HEK293 (cell line): ENCODE results near the gene RIPOR1.

Source experiments
- CTCF ChIA-PET: fragments of 350-600 bp; formaldehyde crosslinking; extraction: SDS; loops from one replicate; lab custom pipeline; 2021; ENCODE audit warnings: antibody characterized with exemption; lab: Yijun Ruan, JAX
- POLR2A ChIA-PET: fragments of 300-600 bp; formaldehyde crosslinking; extraction: SDS; loops from one replicate; lab custom pipeline; 2020; ENCODE audit warnings: antibody characterized with exemption, inconsistent platforms; lab: Yijun Ruan, JAX
- H3K27ac ChIP-seq: fragments of 200-500 bp; sonication (Bioruptor generic); 2 replicates; pipeline ENCODE4 v1.5.1; 2014; ENCODE audit warnings: low read depth, low read length, control low read depth, inconsistent platforms; ENCODE audit errors: extremely low read depth
- H3K36me3 ChIP-seq, 2 experiments: fragments of 200-500 bp in 1 of 2; sonication (Bioruptor generic) in 1 of 2; 1 replicate in 1 of 2; 2 replicates in 1 of 2; pipeline ENCODE4 v1.5.1; 2014 to 2017; ENCODE audit warnings: inconsistent platforms in 2 of 2, low read length in 2 of 2; ENCODE audit not compliant: control insufficient read depth in 2 of 2, insufficient read depth in 1 of 2
- H3K4me1 ChIP-seq: fragments of 200-500 bp; sonication (Bioruptor generic); 2 replicates; pipeline ENCODE4 v1.5.1; 2014; ENCODE audit warnings: mild to moderate bottlenecking, low read length, inconsistent platforms; ENCODE audit not compliant: control insufficient read depth, insufficient read depth
- H3K4me3 ChIP-seq: 2 replicates; pipeline ENCODE4 v1.5.1; 2011; ENCODE audit warnings: low read depth, mild to moderate bottlenecking, control low read depth, low read length, moderate library complexity
- H3K9me3 ChIP-seq: fragments of 200-500 bp; sonication (Bioruptor generic); 2 replicates; pipeline ENCODE4 v1.5.1; 2014; ENCODE audit warnings: low read depth, low read length, inconsistent platforms; ENCODE audit not compliant: control insufficient read depth, insufficient read depth
- BCL11A ChIP-seq: fragments of 450-650 bp; formaldehyde crosslinking; IDR thresholded peaks from 2 replicates; pipeline ENCODE4 v1.5.1; 2016; ENCODE audit warnings: low read depth, missing biosample characterization, missing genetic modification characterization
- HIC1 ChIP-seq: fragments of 450-650 bp; formaldehyde crosslinking; IDR thresholded peaks from 2 replicates; pipeline ENCODE4 v1.5.1; 2016; ENCODE audit warnings: missing biosample characterization, missing genetic modification characterization
- HOXC10 ChIP-seq: sonication (generic); formaldehyde crosslinking; IDR thresholded peaks from 2 replicates; pipeline ENCODE4 v1.8.1; 2023; ENCODE audit warnings: mild to moderate bottlenecking, missing genetic modification reagents
- KLF10 ChIP-seq: fragments of 450-650 bp; IDR thresholded peaks from 2 replicates; pipeline ENCODE4 v1.5.1; 2018; ENCODE audit warnings: missing biosample characterization, mild to moderate bottlenecking, missing genetic modification characterization
- RBAK ChIP-seq: fragments of 450-650 bp; formaldehyde crosslinking; IDR thresholded peaks from 2 replicates; pipeline ENCODE4 v1.5.1; 2016; ENCODE audit warnings: missing biosample characterization, missing genetic modification characterization
- SALL2 ChIP-seq: fragments of 450-650 bp; formaldehyde crosslinking; IDR thresholded peaks from 2 replicates; pipeline ENCODE4 v1.5.0; 2017; ENCODE audit warnings: missing biosample characterization, mild to moderate bottlenecking, missing genetic modification characterization, borderline replicate concordance
- ZFP41 ChIP-seq: fragments of 450-650 bp; formaldehyde crosslinking; IDR thresholded peaks from 2 replicates; pipeline ENCODE4 v1.5.1; 2016; ENCODE audit warnings: missing biosample characterization, missing genetic modification characterization, borderline replicate concordance
- ZNF155 ChIP-seq: fragments of 450-650 bp; formaldehyde crosslinking; IDR thresholded peaks from 2 replicates; pipeline ENCODE4 v1.5.1; 2016; ENCODE audit warnings: missing biosample characterization, missing genetic modification characterization
- ZNF184 ChIP-seq: fragments of 450-650 bp; IDR thresholded peaks from 2 replicates; pipeline ENCODE4 v1.5.1; 2018; ENCODE audit warnings: missing biosample characterization, mild to moderate bottlenecking, missing genetic modification characterization
- ZNF2 ChIP-seq: fragments of 450-650 bp; formaldehyde crosslinking; IDR thresholded peaks from 2 replicates; pipeline ENCODE4 v1.5.1; 2016; ENCODE audit warnings: missing biosample characterization, missing genetic modification characterization
- ZNF23 ChIP-seq: fragments of 450-650 bp; formaldehyde crosslinking; IDR thresholded peaks from 2 replicates; pipeline ENCODE4 v1.5.1; 2016; ENCODE audit warnings: missing biosample characterization, missing genetic modification characterization, borderline replicate concordance
- ZNF302 ChIP-seq: fragments of 450-650 bp; formaldehyde crosslinking; IDR thresholded peaks from 2 replicates; pipeline ENCODE4 v1.5.1; 2016; ENCODE audit warnings: missing biosample characterization, missing genetic modification characterization, low read depth
- ZNF501 ChIP-seq: fragments of 450-650 bp; formaldehyde crosslinking; IDR thresholded peaks from 2 replicates; pipeline ENCODE4 v1.5.1; 2016; ENCODE audit warnings: missing biosample characterization, missing genetic modification characterization
- ZNF510 ChIP-seq: fragments of 450-650 bp; formaldehyde crosslinking; IDR thresholded peaks from 2 replicates; pipeline ENCODE4 v1.5.1; 2018; ENCODE audit warnings: mild to moderate bottlenecking, missing genetic modification characterization, missing biosample characterization; ENCODE audit not compliant: insufficient replicate concordance
- ZNF521 ChIP-seq: fragments of 450-650 bp; formaldehyde crosslinking; IDR thresholded peaks from 2 replicates; pipeline ENCODE4 v1.5.1; 2017; ENCODE audit warnings: missing biosample characterization, mild to moderate bottlenecking, missing genetic modification characterization
- ZNF561 ChIP-seq: fragments of 450-650 bp; IDR thresholded peaks from 2 replicates; pipeline ENCODE4 v1.5.1; 2018; ENCODE audit warnings: missing biosample characterization, missing genetic modification characterization, borderline replicate concordance
- ZNF571 ChIP-seq: fragments of 450-650 bp; formaldehyde crosslinking; IDR thresholded peaks from 2 replicates; pipeline ENCODE4 v1.5.0; 2017; ENCODE audit warnings: missing biosample characterization, missing genetic modification characterization
- ZNF600 ChIP-seq: fragments of 450-650 bp; formaldehyde crosslinking; IDR thresholded peaks from 2 replicates; pipeline ENCODE4 v1.5.1; 2016; ENCODE audit warnings: missing biosample characterization, missing genetic modification characterization
- ZNF629 ChIP-seq: fragments of 450-650 bp; formaldehyde crosslinking; IDR thresholded peaks from 2 replicates; pipeline ENCODE4 v1.5.1; 2017; ENCODE audit warnings: missing biosample characterization, missing genetic modification characterization
- ZNF707 ChIP-seq: fragments of 450-650 bp; formaldehyde crosslinking; IDR thresholded peaks from 2 replicates; pipeline ENCODE4 v1.5.1; 2016; ENCODE audit warnings: missing biosample characterization, missing genetic modification characterization
- ZXDB ChIP-seq: fragments of 450-650 bp; formaldehyde crosslinking; IDR thresholded peaks from 2 replicates; pipeline ENCODE4 v1.5.1; 2016; ENCODE audit warnings: missing biosample characterization, missing genetic modification characterization
- TF ChIP-seq, protein P1 (sequence below): fragments of 450-650 bp; formaldehyde crosslinking; IDR thresholded peaks from 2 replicates; pipeline ENCODE4 v1.5.1; 2017; ENCODE audit warnings: missing biosample characterization, missing genetic modification characterization
- TF ChIP-seq, protein P2 (sequence below): fragments of 450-650 bp; IDR thresholded peaks from 2 replicates; pipeline ENCODE4 v1.5.1; 2018; ENCODE audit warnings: missing biosample characterization, mild to moderate bottlenecking, missing genetic modification characterization

The RIPOR1 gene

DNA sequence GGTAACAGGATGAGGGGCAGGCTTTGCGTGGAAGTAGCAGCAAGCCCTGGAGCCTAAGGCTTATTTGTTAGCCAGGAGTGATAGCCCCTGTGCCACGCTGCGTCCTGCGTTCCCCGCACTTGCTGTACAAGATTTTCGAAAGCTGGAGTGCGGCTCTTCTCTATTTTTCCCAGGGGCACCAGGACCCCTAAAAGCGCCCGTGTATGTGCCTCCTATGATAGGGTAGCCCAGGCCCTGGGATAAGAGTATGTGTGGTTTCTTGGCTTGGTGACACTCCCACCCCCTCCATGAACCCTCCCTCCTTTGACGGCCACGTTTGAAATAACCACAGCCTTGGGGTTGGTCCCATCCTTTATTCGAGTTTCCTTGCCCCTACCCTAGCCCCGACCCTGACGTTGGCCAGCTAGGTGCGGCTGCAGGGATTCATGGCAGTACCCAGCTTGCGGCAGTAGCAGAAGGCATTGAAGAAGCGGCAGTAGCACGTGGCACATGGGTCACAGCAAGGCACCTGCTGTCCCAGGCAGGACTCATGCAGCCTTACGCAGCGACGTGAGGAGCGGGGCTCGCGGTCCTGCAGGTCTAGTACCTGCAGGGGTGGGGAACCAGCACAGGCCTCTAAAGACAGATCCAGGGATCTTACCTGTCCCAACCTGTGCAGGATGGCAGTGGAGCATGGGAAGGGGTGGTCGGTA lies 46.2 kb upstream of the RIPOR1 start (continued):
- TF ChIP-seq ZNF184 (tag by site-specific recombination) (no peak), RBAK (tag by site-specific recombination) (no peak), ZXDB (tag by site-specific recombination) (no peak)

DNA sequence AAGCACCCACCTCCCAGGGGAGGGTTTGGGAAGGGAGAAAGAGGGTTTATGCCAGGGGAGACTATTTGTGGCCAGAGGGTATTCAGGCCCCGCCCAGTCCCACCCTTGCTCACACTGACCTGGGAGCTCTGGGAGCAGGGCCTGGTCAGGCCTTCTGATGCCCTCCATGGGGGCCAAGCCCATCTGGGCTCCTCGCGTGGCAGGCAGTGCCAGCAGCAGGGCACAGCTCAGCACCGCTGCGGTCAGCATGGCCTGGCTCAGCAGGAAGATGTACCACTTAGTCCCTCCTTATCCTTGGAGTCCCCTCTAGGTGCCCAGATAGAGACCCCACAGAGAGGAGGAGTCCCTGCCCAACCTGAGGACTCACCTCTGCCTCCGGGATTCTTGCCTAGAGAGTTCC lies 45.5 kb upstream of the RIPOR1 start, which contains the start of gene AGRP:
AGRP (minus strand) TSS at position 398 of the 400 bp plus-strand sequence; CDS start at position 249, 149 bp downstream.
- Histone ChIP-seq H3K4me1 (no peaks in the 10 kb centered on the region), H3K9me3 (no peaks in the 10 kb centered on the region), H3K27ac (no peak within 1 kb of the TSS), H3K4me3 (no peak within 1 kb of the TSS), H3K36me3 (peaks cover 0 to 20% of the 10 kb centered on the region in 2 experiments; a peak in 1 of 3 replicates)
- TF ChIP-seq ZNF629 (tag by site-specific recombination) = no peak
- no peak for TF ChIP-seq SALL2 (tag by site-specific recombination)
- no peak for TF ChIP-seq ZNF600 (tag by site-specific recombination)
- TF ChIP-seq ZNF707 (tag by site-specific recombination) = no peak
- ChIA-PET POLR2A (no interaction called here), CTCF (interaction anchor here (0.6 kb wide), 1 partner anchor 266 kb away, joined by 4 read pairs; no protein-coding TSS in a partner anchor)

DNA sequence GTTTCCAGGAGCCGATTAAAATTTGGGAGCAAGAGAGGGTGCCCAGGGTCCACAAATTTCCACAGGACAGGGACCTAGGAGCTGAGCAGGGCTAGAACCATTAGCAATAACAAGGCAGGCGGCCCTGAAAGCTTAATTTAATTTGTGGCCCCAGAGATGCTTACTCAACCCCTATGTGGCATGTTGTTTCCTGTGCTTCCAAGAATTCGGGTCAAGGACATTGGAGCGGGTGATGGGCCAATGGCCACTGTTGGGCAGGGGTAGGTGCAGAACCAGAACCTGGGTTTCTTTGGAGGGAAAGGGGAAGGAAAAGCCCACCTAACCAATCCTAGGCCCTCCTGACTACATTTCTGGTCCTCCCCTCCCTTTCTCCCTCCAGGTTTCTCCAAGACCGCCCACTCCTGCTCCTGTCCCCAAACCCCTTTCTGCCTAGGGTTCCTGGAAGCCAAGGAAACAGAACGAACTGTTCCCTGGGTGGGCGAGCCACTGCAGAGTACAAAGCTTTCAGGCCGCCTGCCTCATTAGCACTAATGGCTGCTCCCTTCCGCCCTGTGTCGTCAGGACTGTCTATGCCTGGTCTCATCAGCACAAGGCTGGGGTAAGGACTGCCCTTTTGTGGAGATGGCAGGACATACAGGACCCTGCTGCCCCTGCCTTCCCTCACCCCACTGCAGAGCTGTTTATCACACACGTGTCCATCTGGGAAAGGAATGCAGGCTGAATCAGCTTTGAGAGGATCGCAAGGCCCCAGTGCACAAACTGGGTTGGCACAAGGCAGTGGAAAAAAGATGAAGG lies 44.7 kb upstream of the RIPOR1 start:
- H3K36me3 ChIP-seq = peaks cover 0 to 19% of the 10 kb centered on the region in 2 experiments; a peak in 1 of 3 replicates
- no peaks in the 10 kb centered on the region for H3K4me1 ChIP-seq
- no peaks in the 10 kb centered on the region for H3K9me3 ChIP-seq
- no peak overlapping the region for H3K27ac ChIP-seq
- no peak overlapping the region for H3K4me3 ChIP-seq
- ChIA-PET POLR2A (no interaction called here), CTCF (interaction anchor here (0.6 to 0.9 kb wide), 3 partner anchors 12 to 266 kb away, joined by 3 to 4 read pairs (median 4); no protein-coding TSS in a partner anchor)
- TF ChIP-seq, protein P1, sequence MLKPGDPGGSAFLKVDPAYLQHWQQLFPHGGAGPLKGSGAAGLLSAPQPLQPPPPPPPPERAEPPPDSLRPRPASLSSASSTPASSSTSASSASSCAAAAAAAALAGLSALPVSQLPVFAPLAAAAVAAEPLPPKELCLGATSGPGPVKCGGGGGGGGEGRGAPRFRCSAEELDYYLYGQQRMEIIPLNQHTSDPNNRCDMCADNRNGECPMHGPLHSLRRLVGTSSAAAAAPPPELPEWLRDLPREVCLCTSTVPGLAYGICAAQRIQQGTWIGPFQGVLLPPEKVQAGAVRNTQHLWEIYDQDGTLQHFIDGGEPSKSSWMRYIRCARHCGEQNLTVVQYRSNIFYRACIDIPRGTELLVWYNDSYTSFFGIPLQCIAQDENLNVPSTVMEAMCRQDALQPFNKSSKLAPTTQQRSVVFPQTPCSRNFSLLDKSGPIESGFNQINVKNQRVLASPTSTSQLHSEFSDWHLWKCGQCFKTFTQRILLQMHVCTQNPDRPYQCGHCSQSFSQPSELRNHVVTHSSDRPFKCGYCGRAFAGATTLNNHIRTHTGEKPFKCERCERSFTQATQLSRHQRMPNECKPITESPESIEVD (tag by site-specific recombination) = no peak
- TF ChIP-seq ZNF561 = no peak
- TF ChIP-seq ZNF2 (tag by site-specific recombination) = no peak
- TF ChIP-seq ZFP41 (tag by site-specific recombination) = no peak
- TF ChIP-seq ZNF510 (tag by site-specific recombination) = no peak
- TF ChIP-seq ZNF571 (tag by site-specific recombination) = no peak
- TF ChIP-seq, protein P2, sequence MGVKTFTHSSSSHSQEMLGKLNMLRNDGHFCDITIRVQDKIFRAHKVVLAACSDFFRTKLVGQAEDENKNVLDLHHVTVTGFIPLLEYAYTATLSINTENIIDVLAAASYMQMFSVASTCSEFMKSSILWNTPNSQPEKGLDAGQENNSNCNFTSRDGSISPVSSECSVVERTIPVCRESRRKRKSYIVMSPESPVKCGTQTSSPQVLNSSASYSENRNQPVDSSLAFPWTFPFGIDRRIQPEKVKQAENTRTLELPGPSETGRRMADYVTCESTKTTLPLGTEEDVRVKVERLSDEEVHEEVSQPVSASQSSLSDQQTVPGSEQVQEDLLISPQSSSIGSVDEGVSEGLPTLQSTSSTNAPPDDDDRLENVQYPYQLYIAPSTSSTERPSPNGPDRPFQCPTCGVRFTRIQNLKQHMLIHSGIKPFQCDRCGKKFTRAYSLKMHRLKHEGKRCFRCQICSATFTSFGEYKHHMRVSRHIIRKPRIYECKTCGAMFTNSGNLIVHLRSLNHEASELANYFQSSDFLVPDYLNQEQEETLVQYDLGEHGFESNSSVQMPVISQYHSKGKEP (tag by site-specific recombination) = no peak
- TF ChIP-seq ZNF521 (tag by site-specific recombination) = no peak
- no peak for TF ChIP-seq HOXC10 (CRISPR knock-in tag)
- TF ChIP-seq BCL11A (tag by site-specific recombination) = no peak
- TF ChIP-seq ZNF155 (tag by site-specific recombination) = no peak
- TF ChIP-seq ZNF302 (tag by site-specific recombination) = no peak
- no peak for TF ChIP-seq ZNF501 (tag by site-specific recombination)
- TF ChIP-seq ZNF23 (tag by site-specific recombination) = no peak
- TF ChIP-seq HIC1 (tag by site-specific recombination) = no peak
- TF ChIP-seq KLF10 = no peak
